Cardiac septum (tissue), 1 donor: ENCODE data around the gene FUS. TPM values are rescaled to one million over a fixed set of nuclear protein-coding genes. Genes with fewer than 3 reads are reported as not detected.
"Not testable (repeated sequence)": the region's sequence is repeated elsewhere in the genome, so short reads cannot be mapped to it uniquely, and the experiment has no call there.

Source experiments
- DNase-seq: peaks from one replicate; pipeline ENCODE4 v3.0.0-alpha.2; 2020; ENCODE audit warnings: low spot score
- intact Hi-C: fragments of 100-400 bp; cut with DNase I; formaldehyde crosslinking; loops from one replicate; pipeline ENCODE4 v1.14.0; 2022
- long read RNA-seq: library from polyadenylated mRNA; unstranded; transcript quantifications from one replicate; pipeline ENCODE4 v2.0.0, GENCODE V29; 2021
- total RNA-seq: library from RNA; stranded (reverse); fragmentation: NEBNext Ultra II Directional; extraction: Animal tissue kit (Norgen Biotek cat#: 25700); gene quantifications from one replicate; pipeline ENCODE4 v1.2.1, GENCODE V29; 2021
- donor health status: DM: no; HTN: no; CAD: no.

The FUS gene
- 158 TPM for total RNA-seq
- long read RNA-seq, full-length matches to known transcripts: 64 of 90 reads
- long read RNA-seq, partial matches to known transcripts: 19 of 90 reads
- long read RNA-seq, other reads (novel, unspliced or antisense): 7 of 90 reads

- intact Hi-C loops: loop anchor here (2.0 to 10.0 kb wide), 4 partner anchors 37 to 262 kb away; partner anchors contain the start of genes KAT8 and ZNF843
- DNase-seq: peak; percentile 98
These were observed at the start of gene FUS for GRCh38 chr16:31179747-31180459. TSS of gene FUS (plus strand) at chr16:31180139. CDS start at chr16:31180215, 76 bp downstream.

- DNase-seq: peak; percentile 84
- intact Hi-C loops: no loop called here
These were observed 49.5 kb upstream of the FUS start for GRCh38 chr16:31130336-31130891.

GRCh38 chr16:31130899-31131298 lies 49.0 kb upstream of the FUS start:
- DNase-seq: no peak
- intact Hi-C loops: no loop called here

DNA sequence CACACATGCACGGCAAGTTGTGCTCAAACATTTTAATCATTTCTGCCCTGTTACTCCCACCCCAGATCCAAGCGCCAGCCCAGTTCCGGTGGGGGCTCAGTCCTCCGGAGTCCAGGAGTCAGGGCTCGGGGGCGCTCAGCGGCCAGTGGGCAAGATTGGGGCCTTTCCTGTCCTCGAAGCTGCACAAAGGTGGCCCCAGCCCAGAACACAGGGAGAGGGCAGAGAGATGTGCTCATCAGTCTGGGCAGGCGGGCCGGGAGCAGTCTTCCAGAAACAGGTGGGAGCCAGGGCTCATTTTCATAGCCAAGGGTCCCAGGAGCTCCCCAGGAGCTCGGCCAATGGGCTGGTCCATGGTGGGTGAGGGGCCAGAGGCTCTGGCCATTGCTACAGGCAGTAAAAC lies 48.5 kb upstream of the FUS start:
- intact Hi-C loops: no loop called here
- no peak for DNase-seq

DNA sequence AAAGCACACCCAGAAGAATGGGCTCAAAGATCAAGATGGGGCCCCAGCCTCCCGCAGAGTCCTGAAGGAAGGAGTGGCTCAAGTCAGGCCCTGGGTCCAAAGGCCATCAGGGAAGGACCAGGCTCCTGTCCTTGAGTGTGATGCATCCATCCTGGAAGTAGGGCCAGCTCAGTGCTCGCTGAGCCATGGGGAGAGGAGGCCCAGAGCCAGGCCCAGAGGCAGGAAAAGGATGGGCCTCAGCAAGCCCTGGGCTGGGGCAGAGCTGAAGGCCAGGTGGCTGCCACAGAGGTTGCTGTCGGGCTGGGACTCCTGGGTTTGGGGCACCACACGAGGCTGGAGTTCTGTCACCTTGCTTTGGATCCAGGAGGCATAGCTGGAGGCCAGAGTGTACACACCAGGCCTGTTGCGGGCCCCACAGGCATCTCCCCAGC lies 48.1 kb upstream of the FUS start:
- intact Hi-C loops: no loop called here
- no peak for DNase-seq

- no peak for DNase-seq
- intact Hi-C loops: no loop called here
These were observed 47.5 kb upstream of the FUS start for GRCh38 chr16:31132303-31132979.

- intact Hi-C loops: no loop called here
- no peak for DNase-seq
These were observed 46.9 kb upstream of the FUS start for GRCh38 chr16:31133046-31133501.

GRCh38 chr16:31134091-31134571 lies 45.8 kb upstream of the FUS start:
- no peak for DNase-seq
- intact Hi-C loops: no loop called here

DNA sequence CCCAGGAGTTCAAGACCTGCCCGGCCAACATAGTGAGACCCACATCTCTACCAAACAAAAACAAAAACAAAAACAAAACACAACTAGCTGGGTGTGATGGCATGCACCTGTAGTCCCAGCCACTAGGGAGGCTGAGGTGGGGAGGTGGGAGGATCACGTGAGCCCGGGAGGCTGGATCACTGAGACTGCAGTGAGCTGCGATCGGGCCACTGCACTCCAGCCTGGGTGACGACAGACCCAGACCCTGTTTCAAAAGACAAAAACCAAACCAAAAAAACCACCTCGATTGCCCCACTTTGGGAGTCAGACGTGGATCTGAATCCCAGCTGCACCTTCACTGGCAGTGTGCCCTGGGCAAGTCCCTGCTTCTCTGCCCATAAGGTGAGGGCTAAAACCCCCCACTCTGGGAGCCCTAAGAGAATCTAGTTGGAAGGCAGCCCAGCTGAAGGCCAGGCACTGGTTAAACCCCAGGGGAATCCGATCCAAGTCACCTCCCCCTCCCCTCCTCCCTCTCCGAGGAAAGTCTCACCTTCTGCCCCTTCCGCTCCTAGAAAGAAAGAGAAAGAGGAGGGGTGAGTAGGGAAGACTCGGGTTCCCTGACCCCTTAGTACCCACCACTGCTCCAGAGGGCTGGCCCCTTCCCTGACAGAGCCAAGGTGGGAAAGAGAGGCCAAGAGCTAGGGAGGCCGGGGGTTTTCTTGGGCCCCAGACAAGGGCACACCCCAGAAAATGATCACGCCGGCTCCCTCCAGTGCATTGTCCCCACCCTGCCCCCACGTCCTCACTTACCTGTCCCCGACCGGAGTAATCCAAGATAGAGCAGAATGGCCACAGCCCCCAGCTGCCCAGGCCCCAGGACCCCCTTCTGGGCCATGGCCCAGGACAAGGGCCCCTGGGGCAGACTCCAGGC lies 45.1 kb upstream of the FUS start:
- intact Hi-C loops: no loop called here
- no peak for DNase-seq

DNA sequence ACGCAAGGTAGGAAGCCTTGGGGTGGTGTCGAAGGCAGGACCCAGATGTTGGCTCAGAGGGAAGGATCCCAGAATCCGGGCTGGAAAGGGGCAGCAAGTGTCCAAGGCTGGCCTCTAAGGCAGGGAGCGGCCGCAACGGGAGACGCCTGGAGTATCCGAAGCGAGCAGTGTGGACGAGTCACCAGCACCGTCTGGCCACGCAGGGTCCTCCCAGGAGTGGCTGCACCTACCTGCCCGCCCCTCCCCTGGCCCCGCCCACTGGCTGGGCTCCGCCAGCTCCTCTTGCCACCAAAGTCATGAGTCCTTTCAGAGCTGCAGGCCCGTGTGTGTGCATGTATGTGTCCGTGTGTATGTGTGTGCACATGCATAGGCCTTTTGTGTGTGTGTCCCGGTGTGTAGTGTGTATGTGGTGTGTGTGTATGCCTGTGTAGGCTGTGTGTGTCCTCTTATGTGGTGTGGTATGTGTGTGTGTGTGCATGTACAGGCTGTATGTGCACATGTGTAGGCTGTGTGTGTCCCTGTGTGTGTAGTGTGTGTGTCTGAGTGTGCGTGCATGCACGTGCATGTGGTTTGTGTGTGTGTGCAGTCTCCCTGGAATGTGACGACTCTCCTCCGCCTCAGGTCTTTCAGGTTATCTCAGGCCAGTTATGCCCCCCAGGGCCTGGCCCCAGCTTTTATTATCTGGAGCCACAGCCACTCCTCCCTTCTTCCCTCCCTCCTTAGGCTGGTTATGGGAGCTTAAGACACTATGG lies 44.2 kb upstream of the FUS start, which contains the start of gene PRSS8:
Gene PRSS8, minus strand, starts transcription at position 193 of the 752 bp plus-strand sequence. CDS start 229 bp downstream, outside the sequence.
- DNase-seq: no peak
- intact Hi-C loops: no loop called here

DNA sequence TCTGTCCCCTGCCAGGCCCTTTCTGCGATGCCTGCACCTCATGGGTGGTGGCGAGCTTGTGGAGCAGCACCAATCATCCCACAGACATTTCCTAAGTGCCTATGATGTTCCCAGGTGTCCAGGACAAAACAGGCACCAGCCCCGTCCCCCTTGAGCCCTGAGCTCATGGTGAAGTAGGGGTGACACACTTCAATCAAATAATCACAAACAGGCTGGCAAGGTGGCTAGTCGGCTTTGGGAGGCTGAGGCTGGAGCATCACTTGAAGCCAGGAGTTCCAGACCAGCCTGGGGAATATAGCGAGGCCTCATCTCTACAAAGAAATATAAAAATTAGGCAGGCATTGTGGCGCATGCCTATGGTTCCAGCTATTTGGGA lies 43.7 kb upstream of the FUS start:
- intact Hi-C loops: no loop called here
- DNase-seq: no peak

DNA sequence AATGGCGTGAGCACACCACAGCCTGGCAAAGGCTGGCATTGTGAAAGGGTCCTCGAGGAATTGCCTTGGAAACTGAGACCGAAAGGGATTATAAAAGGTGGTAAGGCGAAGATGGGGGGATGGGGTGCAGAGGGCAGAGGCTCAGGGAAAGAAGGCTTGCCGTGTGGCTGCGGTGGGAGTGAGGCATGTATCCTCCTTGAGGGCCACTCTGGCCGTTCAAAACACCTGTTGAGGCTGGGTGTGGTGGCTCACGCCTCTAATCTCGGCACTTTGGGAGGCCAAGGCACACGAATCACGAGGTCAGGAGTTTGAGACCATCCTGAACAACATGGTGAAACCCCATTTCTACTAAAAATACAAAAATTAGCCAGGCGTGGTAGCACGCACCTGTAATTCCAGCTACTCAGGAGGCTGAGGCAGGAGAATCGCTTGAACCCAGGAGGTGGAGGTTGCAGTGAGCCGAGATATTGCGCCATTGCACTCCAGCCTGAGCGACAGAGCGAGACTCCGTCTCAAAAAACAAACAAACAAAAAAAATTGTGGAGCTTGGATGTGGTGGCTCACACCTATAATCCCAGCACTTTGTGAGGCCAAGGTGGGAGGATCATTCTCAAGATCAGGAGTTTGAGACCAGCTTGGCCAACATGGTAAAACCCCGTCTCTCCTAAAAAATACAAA lies 43.0 kb upstream of the FUS start:
- intact Hi-C loops, DNase-seq: not testable (repeated sequence)

DNA sequence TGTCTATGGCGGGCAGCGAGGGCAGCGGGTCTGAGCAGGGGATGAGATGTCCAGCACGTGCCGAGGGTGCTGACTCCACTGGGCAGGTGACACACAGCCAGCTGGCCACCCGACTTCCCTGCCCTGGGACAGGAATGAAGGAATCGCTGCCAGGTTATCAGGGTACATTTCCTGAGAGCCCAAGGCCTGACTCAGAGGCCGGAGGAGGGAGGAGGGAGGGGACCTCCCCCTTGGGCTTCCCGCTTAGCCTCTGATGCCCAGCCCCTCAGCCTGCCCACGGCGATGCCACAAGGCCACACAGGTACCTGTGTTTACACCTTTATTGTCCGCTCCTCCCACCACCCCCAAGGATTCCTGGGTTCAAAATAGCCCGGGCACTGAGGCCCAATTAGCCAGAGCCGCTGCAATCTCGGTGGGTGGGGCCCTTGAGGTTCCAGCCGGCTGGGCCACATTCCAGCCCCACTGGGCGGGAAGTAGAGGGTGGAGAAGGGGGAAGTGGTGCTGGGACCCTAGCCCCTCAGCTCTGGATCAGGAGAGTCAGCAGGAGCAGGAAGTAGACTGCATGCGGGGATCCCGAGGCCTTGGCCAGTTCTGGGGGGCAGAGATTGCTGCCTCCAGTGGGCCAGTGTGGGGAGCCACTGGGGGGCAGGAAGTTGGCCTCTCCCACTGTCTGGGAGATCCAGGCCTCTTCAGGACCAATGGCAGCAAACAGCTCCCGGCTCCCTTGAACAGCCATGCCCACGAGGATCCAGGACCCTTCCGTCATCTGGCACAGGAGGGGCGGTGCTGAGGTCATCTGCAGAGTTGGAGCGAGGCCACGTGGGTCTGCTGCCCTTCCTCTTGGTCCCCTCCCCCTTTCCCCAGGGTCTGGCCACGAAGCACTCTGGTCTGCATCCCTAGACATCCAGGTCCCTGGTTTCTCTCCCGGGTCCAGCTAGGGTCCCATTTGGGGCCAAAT lies 41.0 kb upstream of the FUS start:
- DNase-seq: no peak
- intact Hi-C loops: no loop called here

DNA sequence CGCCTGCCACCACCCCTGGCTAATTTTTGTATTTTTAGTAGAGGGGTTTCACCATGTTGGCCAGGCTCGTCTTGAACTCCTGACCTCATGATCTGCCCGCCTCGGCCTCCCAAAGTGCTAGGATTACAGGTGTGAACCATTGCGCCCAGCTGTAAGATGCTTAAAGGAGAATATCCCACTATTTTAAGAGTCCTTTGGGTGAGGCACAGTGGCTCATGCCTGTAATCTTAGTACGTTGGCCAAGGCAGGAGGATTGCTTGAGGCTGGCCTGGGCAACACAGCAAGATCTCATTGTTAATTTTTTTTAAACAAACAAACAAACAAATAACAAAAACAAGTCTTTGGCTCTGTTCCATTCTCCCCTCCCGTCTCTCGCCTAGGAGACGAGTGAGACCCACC lies 38.9 kb upstream of the FUS start:
- intact Hi-C loops, DNase-seq: not testable (repeated sequence)

- DNase-seq: no peak
- intact Hi-C loops: loop anchor here (1.0 to 2.0 kb wide), 4 partner anchors 29 to 156 kb away; partner anchors contain the start of genes FUS, HSD3B7, ZNF646 and ZNF668
These were observed 38.3 kb upstream of the FUS start for GRCh38 chr16:31141489-31142108.
